ENCODE data around the gene LAGE3. TPM values are rescaled to one million over a fixed set of nuclear protein-coding genes. Genes with fewer than 3 reads are reported as not detected.

Gene LAGE3
- total and polyA plus RNA-seq, 2 of the 8 experiments (the other 6 are each of a cell fraction or from before 2014, with no cell fraction given), result 44.5 to 102 TPM

GRCh38 chrX:154494715-154495114, 15.6 kb upstream of the LAGE3 start (continued):
- TF ChIP-seq CTBP2 (IDR thresholded peaks at IDR 0.05; ENCODE audit: borderline replicate concordance, insufficient read depth, insufficient read length, low read length), result no peak
- no peak for TF ChIP-seq SIRT6 (IDR thresholded peaks at IDR 0.05; ENCODE audit: low read length)
- no peak for TF ChIP-seq BRCA1 (IDR thresholded peaks at IDR 0.05; ENCODE audit: low read depth, low read length)
- no peak for TF ChIP-seq USF2 (IDR thresholded peaks at IDR 0.05; ENCODE audit: low read length)
- no peak for TF ChIP-seq JUND (IDR thresholded peaks at IDR 0.05; ENCODE audit: low read length)
- TF ChIP-seq CHD7 (IDR thresholded peaks at IDR 0.05; ENCODE audit: insufficient replicate concordance, low read length), result no peak
